ENCODE measurements around the gene ANKZF1. TPM values are rescaled to one million over a fixed set of nuclear protein-coding genes. Genes with fewer than 3 reads are reported as not detected.
A peak's percentile ranks its signal among the peaks of the same experiment; 100 is the strongest.

Gene ANKZF1
- total and polyA plus RNA-seq, 2 of the 8 experiments (the other 6 are each of a cell fraction or from before 2014, with no cell fraction given), result 32.5 to 50.1 TPM

DNA sequence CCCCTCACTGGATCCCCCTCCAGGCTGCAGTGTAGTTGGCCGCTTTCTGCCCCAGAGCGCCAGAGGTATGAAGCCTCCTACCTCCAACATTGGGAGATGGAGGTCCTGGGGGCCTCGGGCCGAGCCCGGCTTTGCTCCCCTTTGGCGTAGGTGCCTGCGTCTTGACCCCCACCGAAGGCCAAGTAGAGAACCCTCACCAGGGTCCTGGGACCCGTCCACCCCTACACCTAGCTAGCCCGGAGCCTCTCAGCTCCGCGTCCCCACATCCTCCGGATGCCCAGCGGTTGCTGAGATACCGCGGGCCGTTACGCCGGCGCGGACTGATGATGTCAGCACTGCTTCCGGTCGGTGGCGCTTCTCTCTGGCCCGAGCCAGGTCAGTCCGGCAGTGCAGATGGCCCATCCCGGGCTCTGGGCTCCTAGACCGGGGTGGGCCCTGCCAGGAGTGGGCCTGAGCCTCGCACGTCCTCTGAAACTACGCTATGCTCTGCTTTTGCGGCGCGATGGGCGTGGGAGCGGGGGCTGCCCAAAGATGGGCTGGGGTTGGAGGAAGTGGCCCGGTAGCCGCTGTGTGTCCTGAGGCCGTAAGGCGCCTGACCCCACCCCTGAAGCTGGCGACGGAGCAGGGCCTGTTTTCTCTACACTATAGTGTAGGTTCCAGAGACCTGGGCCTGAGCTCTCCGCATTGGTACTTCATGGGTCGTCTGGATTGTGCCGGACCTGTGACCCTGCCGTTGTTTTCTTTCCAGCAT, 15.7 kb downstream of the ANKZF1 start, which contains the start of the genes GLB1L and STK16 (continued):
- TF ChIP-seq, protein P1, sequence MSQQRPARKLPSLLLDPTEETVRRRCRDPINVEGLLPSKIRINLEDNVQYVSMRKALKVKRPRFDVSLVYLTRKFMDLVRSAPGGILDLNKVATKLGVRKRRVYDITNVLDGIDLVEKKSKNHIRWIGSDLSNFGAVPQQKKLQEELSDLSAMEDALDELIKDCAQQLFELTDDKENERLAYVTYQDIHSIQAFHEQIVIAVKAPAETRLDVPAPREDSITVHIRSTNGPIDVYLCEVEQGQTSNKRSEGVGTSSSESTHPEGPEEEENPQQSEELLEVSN (IDR thresholded peaks at IDR 0.05), result no peak
- TF ChIP-seq HDAC2 (IDR thresholded peaks at IDR 0.05; ENCODE audit: borderline replicate concordance in 1 of 2, low read depth in 2 of 2, low read length in 2 of 2), result 0 out of 4 replicates have a peak, but pooled peaks of 1 of the 2 experiments have one; percentile 71
